Glutamatergic neuron (in vitro differentiated cells): ENCODE data around the gene ZFHX3. TPM values are rescaled to one million over a fixed set of nuclear protein-coding genes. Genes with fewer than 3 reads are reported as not detected.

Experiments used
- DNase-seq: peaks from one replicate; pipeline ENCODE4 v3.0.0; 2022
- H3K27ac Mint-ChIP-seq: one replicate; pipeline ENCODE4 v1.8.0; 2020; ENCODE audit warnings: mild to moderate bottlenecking, mixed read lengths, inconsistent platforms; ENCODE audit not compliant: unreplicated experiment
- H3K27me3 Mint-ChIP-seq: one replicate; pipeline ENCODE4 v1.8.0; 2020; ENCODE audit warnings: mild to moderate bottlenecking, moderate library complexity, mixed read lengths, inconsistent platforms; ENCODE audit not compliant: unreplicated experiment
- H3K36me3 Mint-ChIP-seq: one replicate; pipeline ENCODE4 v1.8.0; 2020; ENCODE audit warnings: mild to moderate bottlenecking, mixed read lengths, inconsistent platforms; ENCODE audit not compliant: unreplicated experiment
- H3K4me1 Mint-ChIP-seq: one replicate; pipeline ENCODE4 v1.8.0; 2020; ENCODE audit warnings: mild to moderate bottlenecking, low read depth, mixed read lengths, inconsistent platforms; ENCODE audit not compliant: unreplicated experiment
- H3K4me3 Mint-ChIP-seq: one replicate; pipeline ENCODE4 v1.8.0; 2020; ENCODE audit warnings: mild to moderate bottlenecking, mixed read lengths, inconsistent platforms; ENCODE audit not compliant: unreplicated experiment
- H3K9me3 Mint-ChIP-seq: one replicate; pipeline ENCODE4 v1.8.0; 2020; ENCODE audit warnings: mild to moderate bottlenecking, moderate library complexity, mixed read lengths, inconsistent platforms; ENCODE audit not compliant: unreplicated experiment
- CTCF ChIP-seq: fragments of 200-600 bp; sonication (generic); IDR thresholded peaks from one replicate; pipeline ENCODE4 v1.5.0; 2021; ENCODE audit not compliant: partially characterized antibody, unreplicated experiment
- total RNA-seq: library from RNA; stranded (reverse); fragmentation: NEBNext Ultra II Directional; extraction: Animal tissue kit (Norgen Biotek cat#: 25700); gene quantifications from one replicate; pipeline ENCODE4 v1.2.1, GENCODE V29; 2021; ENCODE audit not compliant: unreplicated experiment

The ZFHX3 gene
- total RNA-seq, 1 donor from 2014 or later = 6.8 TPM

GRCh38 chr16:72903176-72903575 lies 144.8 kb downstream of the ZFHX3 start:
- H3K27ac Mint-ChIP-seq = no peak overlapping the region
- no peak overlapping the region for H3K4me3 Mint-ChIP-seq

GRCh38 chr16:72902206-72902605 lies 145.7 kb downstream of the ZFHX3 start:
- DNase-seq = peak; percentile 62
- Mint-ChIP-seq H3K4me1 (peaks cover 13% of the 10 kb centered on the region), H3K27me3 (peaks cover 8% of the 10 kb centered on the region), H3K36me3 (no peaks in the 10 kb centered on the region), H3K4me3 (peak overlapping the region; percentile 26), H3K9me3 (peaks cover 6% of the 10 kb centered on the region), H3K27ac (no peak overlapping the region)
- TF ChIP-seq CTCF = no peak

More at GRCh38 chr16:72903176-72903575, 144.8 kb downstream of the ZFHX3 start:
- no peak for TF ChIP-seq CTCF
- H3K9me3 Mint-ChIP-seq = peaks cover 6% of the 10 kb centered on the region
- H3K4me1 Mint-ChIP-seq = peaks cover 13% of the 10 kb centered on the region
- no peak for DNase-seq
- H3K27me3 Mint-ChIP-seq = peaks cover 8% of the 10 kb centered on the region
- H3K36me3 Mint-ChIP-seq = no peaks in the 10 kb centered on the region

GRCh38 chr16:72901000-72901627 lies 146.8 kb downstream of the ZFHX3 start:
- peaks cover 12% of the 10 kb centered on the region for H3K27me3 Mint-ChIP-seq
- no peaks in the 10 kb centered on the region for H3K36me3 Mint-ChIP-seq
- no peak overlapping the region for H3K27ac Mint-ChIP-seq
- H3K4me3 Mint-ChIP-seq = no peak overlapping the region
- peaks cover 18% of the 10 kb centered on the region for H3K4me1 Mint-ChIP-seq
- no peak for DNase-seq
- TF ChIP-seq CTCF = no peak
- H3K9me3 Mint-ChIP-seq = peaks cover 6% of the 10 kb centered on the region

GRCh38 chr16:72898216-72898825 lies 149.6 kb downstream of the ZFHX3 start:
- Mint-ChIP-seq H3K9me3 (peaks cover 6% of the 10 kb centered on the region), H3K27me3 (peaks cover 10% of the 10 kb centered on the region), H3K36me3 (no peaks in the 10 kb centered on the region), H3K4me1 (peaks cover 18% of the 10 kb centered on the region), H3K4me3 (no peak overlapping the region), H3K27ac (no peak overlapping the region)
- no peak for TF ChIP-seq CTCF
- no peak for DNase-seq

GRCh38 chr16:72897707-72898106 lies 150.2 kb downstream of the ZFHX3 start:
- no peak overlapping the region for H3K4me3 Mint-ChIP-seq
- no peaks in the 10 kb centered on the region for H3K36me3 Mint-ChIP-seq
- peaks cover 6% of the 10 kb centered on the region for H3K9me3 Mint-ChIP-seq
- peaks cover 10% of the 10 kb centered on the region for H3K27me3 Mint-ChIP-seq
- peaks cover 18% of the 10 kb centered on the region for H3K4me1 Mint-ChIP-seq
- no peak for DNase-seq
- H3K27ac Mint-ChIP-seq = no peak overlapping the region
- TF ChIP-seq CTCF = no peak
